Retinal pigment epithelial cell (primary cell): ENCODE measurements around the gene MYO1H.
"Not testable (repeated sequence)": the region's sequence is repeated elsewhere in the genome, so short reads cannot be mapped to it uniquely, and the experiment has no call there.

Experiments
- DNase-seq: peaks from one replicate; pipeline ENCODE4 v3.0.0-alpha.2; 2010; ENCODE audit warnings: low read depth
- H3K4me3 ChIP-seq: 2 replicates; pipeline ENCODE4 v1.5.1; 2011; ENCODE audit warnings: mild to moderate bottlenecking, low read length, control low read depth, moderate library complexity
- CTCF ChIP-seq: conservative IDR thresholded peaks from 2 replicates; pipeline ENCODE4 v1.5.1; 2011; ENCODE audit warnings: low read depth, low read length, control low read depth, inconsistent platforms

The MYO1H gene

GRCh38 chr12:109432842-109433304 is 85.2 kb downstream of the MYO1H start:
- H3K4me3 ChIP-seq: no peak overlapping the region
- peak; percentile 99 for TF ChIP-seq CTCF
- DNase-seq: peak; percentile 43

DNA sequence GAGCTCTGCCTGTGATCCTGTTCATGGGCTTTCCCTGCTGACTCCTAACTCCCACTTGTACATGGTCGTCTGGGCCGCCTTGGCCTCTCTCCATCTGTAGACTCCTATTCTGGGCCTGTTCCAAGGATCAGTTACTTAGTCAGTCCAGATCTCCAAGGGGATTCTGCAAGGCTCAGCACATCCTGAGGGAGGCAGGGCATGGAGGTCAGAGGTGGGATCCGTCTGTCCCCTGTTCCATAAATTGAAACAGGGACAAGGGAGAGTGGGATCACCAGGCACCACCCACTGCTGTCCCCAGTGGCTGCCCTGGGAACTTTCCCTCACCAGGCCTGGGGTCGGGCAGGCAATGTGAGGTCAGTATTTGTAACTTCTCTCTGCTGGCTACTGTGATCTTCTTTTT is 85.9 kb downstream of the MYO1H start:
- no peak for DNase-seq

DNA sequence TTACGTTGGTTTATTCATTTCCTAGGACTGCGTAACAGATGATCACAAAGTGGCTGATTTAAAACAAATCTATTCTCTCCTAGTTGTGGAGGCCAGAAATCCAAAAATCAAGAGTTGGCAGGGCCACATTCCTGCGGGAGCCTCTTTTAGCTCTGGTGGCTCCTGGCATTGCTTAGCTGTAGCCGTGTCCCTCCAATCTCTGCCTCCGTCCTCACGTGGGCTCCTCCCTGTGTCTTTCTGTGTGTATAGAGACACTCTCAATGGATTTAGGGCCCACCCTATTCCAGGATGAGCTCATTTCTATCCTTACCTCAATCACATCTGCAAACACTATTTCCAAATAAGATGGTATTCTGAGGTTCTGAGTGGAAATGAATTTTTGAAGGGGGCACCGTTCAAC is 86.9 kb downstream of the MYO1H start:
- H3K4me3 ChIP-seq: no peak overlapping the region
- TF ChIP-seq CTCF: no peak
- no peak for DNase-seq

More for the DNA sequence above, 85.9 kb downstream of the MYO1H start:
- H3K4me3 ChIP-seq: no peak overlapping the region
- peak; percentile 42 for TF ChIP-seq CTCF

GRCh38 chr12:109435428-109436187 is 87.9 kb downstream of the MYO1H start:
- TF ChIP-seq CTCF: no peak
- DNase-seq: no peak
- H3K4me3 ChIP-seq: no peak overlapping the region

DNA sequence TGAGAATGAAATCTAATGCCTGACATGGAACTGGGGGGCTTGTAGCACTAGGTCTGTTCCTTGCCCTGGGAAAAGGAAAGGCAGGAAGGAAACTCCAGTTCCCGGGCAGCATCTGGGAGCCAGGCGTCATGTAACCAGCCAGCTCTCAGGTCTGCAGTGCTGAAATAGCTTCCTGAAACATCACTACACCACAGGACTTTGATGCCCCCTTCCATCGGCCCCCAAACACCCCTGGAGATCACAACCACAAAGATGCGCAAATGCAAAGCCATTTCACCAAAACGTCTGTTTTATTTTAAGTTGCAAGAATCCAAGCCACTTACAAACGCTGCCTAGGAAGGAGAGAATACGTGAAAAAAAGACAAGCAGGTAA is 88.5 kb downstream of the MYO1H start:
- H3K4me3 ChIP-seq: no peak overlapping the region
- DNase-seq: no peak
- no peak for TF ChIP-seq CTCF

DNA sequence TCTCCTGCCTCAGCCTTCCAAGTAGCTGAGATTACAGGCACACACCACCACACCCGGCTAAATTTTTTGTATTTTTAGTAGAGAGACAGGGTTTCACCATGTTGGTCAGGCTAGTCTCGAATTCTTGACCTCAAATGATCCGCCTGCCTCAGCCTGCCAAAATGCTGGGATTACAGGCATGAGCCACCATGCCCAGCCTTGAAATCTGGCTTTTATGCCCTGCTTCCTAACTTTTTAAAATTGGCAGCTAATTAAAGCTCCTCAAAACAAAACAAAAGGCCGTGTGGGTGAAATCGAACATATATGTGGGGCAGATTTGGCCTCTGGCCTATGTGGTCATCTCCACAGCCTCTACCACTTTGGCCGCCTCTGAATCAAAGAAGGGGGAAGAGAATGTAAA is 91.5 kb downstream of the MYO1H start:
- TF ChIP-seq CTCF: no peak
- no peak overlapping the region for H3K4me3 ChIP-seq
- DNase-seq: no peak

DNA sequence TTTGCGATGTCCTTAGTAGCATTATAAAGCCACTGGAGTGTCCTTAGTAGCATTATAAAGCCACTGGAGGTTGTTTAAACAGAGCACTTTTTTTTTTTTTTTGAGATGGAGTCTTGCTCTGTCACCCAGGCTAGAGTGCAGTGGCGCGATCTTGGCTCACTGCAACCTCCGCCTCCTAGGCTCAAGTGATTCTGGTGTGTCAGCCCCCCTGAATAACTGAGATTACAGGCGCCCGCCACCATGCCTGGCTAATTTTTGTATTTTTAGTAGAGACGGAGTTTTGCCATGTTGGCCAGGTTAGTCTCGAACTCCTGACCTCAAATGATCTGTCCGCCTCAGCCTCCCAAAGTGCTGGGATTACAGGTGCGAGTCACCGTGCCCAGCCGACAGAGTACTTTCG is 92.3 kb downstream of the MYO1H start:
- not testable (repeated sequence) for DNase-seq, H3K4me3 ChIP-seq
